Liver (tissue), 9 donors: ENCODE measurements around the gene EPHA5. TPM values are rescaled to one million over a fixed set of nuclear protein-coding genes. Genes with fewer than 3 reads are reported as not detected.

Experiments used
- DNase-seq: peaks from one replicate; pipeline ENCODE4 v3.0.0-alpha.2; 2017; ENCODE audit warnings: low spot score
- H3K27ac ChIP-seq, 2 donors: one replicate each; pipeline ENCODE4 v1.7.0; 2013; ENCODE audit warnings: inconsistent platforms in 2 of 2, low read length in 2 of 2, control low read depth in 1 of 2, low read depth in 1 of 2, mild to moderate bottlenecking in 1 of 2
- H3K27me3 ChIP-seq, 4 donors: one replicate each; pipeline versions ENCODE4 v1.6.1 to v1.7.0; 2013; ENCODE audit warnings: low read length in 3 of 4, inconsistent platforms in 1 of 4, mild to moderate bottlenecking in 1 of 4, moderate library complexity in 1 of 4; ENCODE audit not compliant: control insufficient read depth in 4 of 4, insufficient read depth in 4 of 4
- H3K36me3 ChIP-seq, 4 donors: one replicate each; pipeline versions ENCODE4 v1.6.1 to v1.7.0; 2013; ENCODE audit warnings: low read length in 3 of 4, mild to moderate bottlenecking in 3 of 4, low read depth in 1 of 4, moderate library complexity in 1 of 4; ENCODE audit not compliant: control insufficient read depth in 4 of 4, insufficient read depth in 3 of 4
- H3K4me1 ChIP-seq, 4 donors: one replicate each; pipeline versions ENCODE4 v1.6.1 to v1.7.0; 2013; ENCODE audit warnings: low read length in 3 of 4, mild to moderate bottlenecking in 3 of 4, moderate library complexity in 1 of 4; ENCODE audit not compliant: control insufficient read depth in 4 of 4, insufficient read depth in 4 of 4
- H3K4me3 ChIP-seq, 3 donors: one replicate each; pipeline versions ENCODE4 v1.6.1 to v1.7.0; 2013; ENCODE audit warnings: low read length in 3 of 3, control low read depth in 1 of 3, low read depth in 1 of 3, mild to moderate bottlenecking in 1 of 3
- H3K9ac ChIP-seq, 2 donors: one replicate each; pipeline ENCODE4 v1.7.0; 2013; ENCODE audit warnings: low read length in 2 of 2, mild to moderate bottlenecking in 2 of 2, moderate library complexity in 2 of 2, control low read depth in 1 of 2, low read depth in 1 of 2
- H3K9me3 ChIP-seq, 4 donors: one replicate each; pipeline versions ENCODE4 v1.6.1 to v1.7.0; 2013; ENCODE audit warnings: low read length in 3 of 4; ENCODE audit not compliant: control insufficient read depth in 4 of 4
- CTCF ChIP-seq: fragments of 150-350 bp; IDR thresholded peaks from 2 replicates; pipeline ENCODE4 v1.5.1; 2017; ENCODE audit warnings: improper control_type of control experiment, low read depth, low read length; ENCODE audit not compliant: missing input control
- FOXA1 ChIP-seq: IDR thresholded peaks from 2 replicates; pipeline ENCODE4 v1.6.1; 2016; ENCODE audit warnings: antibody characterized with exemption
- FOXA2 ChIP-seq: IDR thresholded peaks from 2 replicates; pipeline ENCODE4 v1.6.1; 2016; ENCODE audit warnings: antibody characterized with exemption
- GABPA ChIP-seq, 2 donors: IDR thresholded peaks in 1 of 2; conservative IDR thresholded peaks in 1 of 2; 2 replicates each; pipeline ENCODE4 v1.6.1; 2016; ENCODE audit warnings: antibody characterized with exemption in 2 of 2, mild to moderate bottlenecking in 1 of 2, moderate library complexity in 1 of 2
- HNF4A ChIP-seq, 2 donors: conservative IDR thresholded peaks; 2 replicates each; pipeline ENCODE4 v1.6.1; 2016; ENCODE audit warnings: antibody characterized with exemption in 2 of 2, mild to moderate bottlenecking in 2 of 2
- HNF4G ChIP-seq: IDR thresholded peaks from 2 replicates; pipeline ENCODE4 v1.6.1; 2016; ENCODE audit warnings: antibody characterized with exemption
- JUND ChIP-seq, 2 donors: IDR thresholded peaks; 2 replicates each; pipeline ENCODE4 v1.6.1; 2016; ENCODE audit warnings: antibody characterized with exemption in 2 of 2
- MAX ChIP-seq: IDR thresholded peaks from 2 replicates; pipeline ENCODE4 v1.6.1; 2016; ENCODE audit warnings: antibody characterized with exemption
- NR2F2 ChIP-seq: IDR thresholded peaks from 2 replicates; pipeline ENCODE4 v1.6.1; 2016; ENCODE audit warnings: antibody characterized with exemption
- RAD21 ChIP-seq, 2 donors: IDR thresholded peaks; 2 replicates each; pipeline ENCODE4 v1.6.1; 2016; ENCODE audit warnings: antibody characterized with exemption in 2 of 2, mild to moderate bottlenecking in 2 of 2
- REST ChIP-seq: IDR thresholded peaks from 2 replicates; pipeline ENCODE4 v1.6.1; 2016; ENCODE audit warnings: antibody characterized with exemption, mild to moderate bottlenecking
- RXRA ChIP-seq, 2 donors: IDR thresholded peaks; 2 replicates each; pipeline ENCODE4 v1.6.1; 2017 to 2018; ENCODE audit warnings: antibody characterized with exemption in 2 of 2, mild to moderate bottlenecking in 1 of 2
- YY1 ChIP-seq: IDR thresholded peaks from 2 replicates; pipeline ENCODE4 v1.6.1; 2016; ENCODE audit warnings: antibody characterized with exemption, mild to moderate bottlenecking
- WGBS: extraction: QIAGEN DNeasy Blood & Tissue Kit; methylation state at CpG from one replicate; pipeline ENCODE4 v1.1.7; 2013; 5-methylcytosine and 5-hydroxymethylcytosine counted together
- polyA plus RNA-seq, 2 donors: library from polyadenylated mRNA; stranded (reverse) in 1 of 2; unstranded in 1 of 2; fragments of 200-250 nt in 1 of 2; fragments of >200 nt in 1 of 2; fragmentation: Nextera tagmentation in 1 of 2; extraction: Ambion mirVana in 1 of 2; gene quantifications; one replicate each; pipeline versions ENCODE4 v1.2.1 to v1.2.3, GENCODE V29; 2013 to 2015
- total RNA-seq, 2 donors: library from RNA; depleted of rRNA; stranded (reverse); fragments of >200 nt; gene quantifications; one replicate each; pipeline ENCODE4 v1.2.3, GENCODE V29; 2014
- TF ChIP-seq, protein P1 (sequence below): IDR thresholded peaks from 2 replicates; pipeline ENCODE4 v1.6.1; 2016; ENCODE audit warnings: antibody characterized with exemption
- TF ChIP-seq, protein P2 (sequence below): IDR thresholded peaks from 2 replicates; pipeline ENCODE4 v1.6.1; 2016; ENCODE audit warnings: antibody characterized with exemption
- donor health status: healthy.
- donor health status: healthy.
- donor health status: healthy.
- donor health status: healthy.
- donor health status: healthy.

Gene EPHA5
- total and polyA plus RNA-seq, 4 donors = not detected

GRCh38 chr4:65667506-65668041, 2.7 kb downstream of the EPHA5 start:
- peaks cover 10 to 29% (median 24%) of the 10 kb centered on the region in 4 donors for H3K4me1 ChIP-seq
- TF ChIP-seq FOXA2 (no peak), RXRA (IDR thresholded peaks at IDR 0.05) (no peak), RAD21 (IDR thresholded peaks at IDR 0.05) (no peak), HNF4A (conservative IDR thresholded peaks at IDR 0.05) (no peak), MAX (no peak), REST (no peak), FOXA1 (no peak), HNF4G (no peak), YY1 (no peak), CTCF (no peak), JUND (IDR thresholded peaks at IDR 0.05) (no peak), NR2F2 (no peak), GABPA (IDR thresholded peaks at IDR 0.05 in 1 of 2, conservative IDR thresholded peaks at IDR 0.05 in 1 of 2) (no peak)
- TF ChIP-seq, protein P1, sequence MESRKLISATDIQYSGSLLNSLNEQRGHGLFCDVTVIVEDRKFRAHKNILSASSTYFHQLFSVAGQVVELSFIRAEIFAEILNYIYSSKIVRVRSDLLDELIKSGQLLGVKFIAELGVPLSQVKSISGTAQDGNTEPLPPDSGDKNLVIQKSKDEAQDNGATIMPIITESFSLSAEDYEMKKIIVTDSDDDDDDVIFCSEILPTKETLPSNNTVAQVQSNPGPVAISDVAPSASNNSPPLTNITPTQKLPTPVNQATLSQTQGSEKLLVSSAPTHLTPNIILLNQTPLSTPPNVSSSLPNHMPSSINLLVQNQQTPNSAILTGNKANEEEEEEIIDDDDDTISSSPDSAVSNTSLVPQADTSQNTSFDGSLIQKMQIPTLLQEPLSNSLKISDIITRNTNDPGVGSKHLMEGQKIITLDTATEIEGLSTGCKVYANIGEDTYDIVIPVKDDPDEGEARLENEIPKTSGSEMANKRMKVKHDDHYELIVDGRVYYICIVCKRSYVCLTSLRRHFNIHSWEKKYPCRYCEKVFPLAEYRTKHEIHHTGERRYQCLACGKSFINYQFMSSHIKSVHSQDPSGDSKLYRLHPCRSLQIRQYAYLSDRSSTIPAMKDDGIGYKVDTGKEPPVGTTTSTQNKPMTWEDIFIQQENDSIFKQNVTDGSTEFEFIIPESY = no peak
- TF ChIP-seq, protein P2, sequence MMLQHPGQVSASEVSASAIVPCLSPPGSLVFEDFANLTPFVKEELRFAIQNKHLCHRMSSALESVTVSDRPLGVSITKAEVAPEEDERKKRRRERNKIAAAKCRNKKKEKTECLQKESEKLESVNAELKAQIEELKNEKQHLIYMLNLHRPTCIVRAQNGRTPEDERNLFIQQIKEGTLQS = no peak
- H3K4me3 ChIP-seq = no peak overlapping the region
- no peak overlapping the region for H3K27ac ChIP-seq
- WGBS = 10% methylated on average over 10 of the region's 10 CpGs
- no peak overlapping the region for H3K9ac ChIP-seq
- H3K27me3 ChIP-seq = peaks cover 0 to 16% (median 9%) of the 10 kb centered on the region in 4 donors
- DNase-seq = no peak
- no peaks in the 10 kb centered on the region for H3K36me3 ChIP-seq
- H3K9me3 ChIP-seq = no peaks in the 10 kb centered on the region
